GM12891 (cell line): Measurements from ENCODE around the gene TCP11.

ENCODE experiments used
- DNase-seq: peaks from one replicate; pipeline ENCODE4 v3.0.0; 2011; ENCODE audit warnings: low spot score; ENCODE audit not compliant: insufficient read length
- FAIRE-seq: peaks from 2 replicates; lab custom pipeline; 2011; peaks lifted over from hg19 to GRCh38; lab: Jason Lieb, UNC
- PAX5 ChIP-seq: IDR thresholded peaks from 2 replicates; pipeline ENCODE4 v1.6.1; 2011; ENCODE audit warnings: low read length, moderate library complexity, mild to moderate bottlenecking; ENCODE audit not compliant: insufficient read depth, severe bottlenecking
- POLR2A ChIP-seq: IDR thresholded peaks from 2 replicates; pipeline ENCODE4 v1.6.1; 2011; ENCODE audit warnings: low read depth, low read length, control low read depth
- POLR2AphosphoS5 ChIP-seq: IDR thresholded peaks from 2 replicates; pipeline ENCODE4 v1.6.1; 2011; ENCODE audit warnings: low read depth, low read length, control low read depth
- POU2F2 ChIP-seq: IDR thresholded peaks from 2 replicates; pipeline ENCODE4 v1.6.1; 2011; ENCODE audit warnings: low read depth, mild to moderate bottlenecking, control low read depth, low read length, moderate library complexity
- SPI1 ChIP-seq: IDR thresholded peaks from 2 replicates; pipeline ENCODE4 v1.6.1; 2011; ENCODE audit warnings: low read depth, low read length, control low read depth
- TAF1 ChIP-seq: IDR thresholded peaks from 2 replicates; pipeline ENCODE4 v1.6.1; 2011; ENCODE audit warnings: low read depth, low read length, control low read depth

Gene TCP11

GRCh38 chr6:35181308-35181932 lies 40.3 kb upstream of the TCP11 start:
- FAIRE-seq: no peak
- TF ChIP-seq POLR2A (no peak), POLR2AphosphoS5 (no peak), SPI1 (no peak), POU2F2 (no peak), PAX5 (no peak), TAF1 (no peak)

GRCh38 chr6:35179901-35180535 lies 38.9 kb upstream of the TCP11 start:
- DNase-seq (no peak), FAIRE-seq (no peak)
- TF ChIP-seq POLR2AphosphoS5 (no peak), PAX5 (no peak), TAF1 (no peak), POLR2A (no peak), SPI1 (no peak), POU2F2 (no peak)

More at GRCh38 chr6:35181308-35181932, 40.3 kb upstream of the TCP11 start:
- no peak for DNase-seq

GRCh38 chr6:35178932-35179832 lies 38.0 kb upstream of the TCP11 start:
- peak; percentile 74 for FAIRE-seq
- DNase-seq: no peak
- TF ChIP-seq POLR2AphosphoS5 (no peak), PAX5 (no peak), SPI1 (no peak), TAF1 (no peak), POU2F2 (no peak), POLR2A (no peak)

- no peak for FAIRE-seq
Measured at GRCh38 chr6:35178012-35178411, 36.9 kb upstream of the TCP11 start.

GRCh38 chr6:35177596-35177995 lies 36.5 kb upstream of the TCP11 start:
- FAIRE-seq (no peak), DNase-seq (no peak)
- TF ChIP-seq SPI1 (no peak), POLR2AphosphoS5 (no peak), POLR2A (no peak), TAF1 (no peak), PAX5 (no peak), POU2F2 (no peak)

More at GRCh38 chr6:35178012-35178411, 36.9 kb upstream of the TCP11 start:
- DNase-seq: no peak
- TF ChIP-seq TAF1: no peak
- no peak for TF ChIP-seq POLR2AphosphoS5
- no peak for TF ChIP-seq PAX5
- no peak for TF ChIP-seq POLR2A
- TF ChIP-seq POU2F2: no peak
- TF ChIP-seq SPI1: no peak

- no peak for DNase-seq
- no peak for FAIRE-seq
- TF ChIP-seq POU2F2 (no peak), TAF1 (no peak), SPI1 (no peak), POLR2A (no peak), POLR2AphosphoS5 (no peak), PAX5 (no peak)
Measured at GRCh38 chr6:35177157-35177556, 36.0 kb upstream of the TCP11 start.

GRCh38 chr6:35176301-35177024 lies 35.3 kb upstream of the TCP11 start:
- no peak for TF ChIP-seq POLR2A
- TF ChIP-seq POLR2AphosphoS5: no peak
- no peak for TF ChIP-seq PAX5
- TF ChIP-seq SPI1: no peak
- TF ChIP-seq TAF1: no peak
- TF ChIP-seq POU2F2: no peak
- DNase-seq: no peak
- FAIRE-seq: no peak

GRCh38 chr6:35174501-35174900 lies 33.4 kb upstream of the TCP11 start:
- TF ChIP-seq SPI1: no peak
- TF ChIP-seq PAX5: no peak
- no peak for TF ChIP-seq TAF1
- no peak for TF ChIP-seq POU2F2
- no peak for TF ChIP-seq POLR2AphosphoS5
- TF ChIP-seq POLR2A: no peak
- FAIRE-seq (no peak), DNase-seq (no peak)
